Measurements from ENCODE around the gene LYRM4.

LYRM4 gene

GRCh38 chr6:5275497-5275896, 14.7 kb upstream of the LYRM4 start:
- no peak overlapping the region for H3K4me3 ChIP-seq (ENCODE audit: low read length)
- H3K4me1 ChIP-seq (ENCODE audit: insufficient read depth, low read length): peaks cover 20% of the 10 kb centered on the region
- no peaks in the 10 kb centered on the region for H3K27me3 ChIP-seq (ENCODE audit: insufficient read depth, low read length)
- H2AFZ ChIP-seq (ENCODE audit: low read depth, low read length): no peak overlapping the region
- H3K9me3 ChIP-seq (ENCODE audit: low read length): peaks cover 3% of the 10 kb centered on the region
- no peaks in the 10 kb centered on the region for H3K36me3 ChIP-seq (ENCODE audit: insufficient read depth, low read length)

GRCh38 chr6:5274231-5274630, 13.5 kb upstream of the LYRM4 start:
- Histone ChIP-seq H3K36me3 (ENCODE audit: insufficient read depth, low read length) (no peaks in the 10 kb centered on the region), H3K4me3 (ENCODE audit: low read length) (no peak overlapping the region), H2AFZ (ENCODE audit: low read depth, low read length) (no peak overlapping the region), H3K9me3 (ENCODE audit: low read length) (no peaks in the 10 kb centered on the region), H3K27me3 (ENCODE audit: insufficient read depth, low read length) (no peaks in the 10 kb centered on the region), H3K4me1 (ENCODE audit: insufficient read depth, low read length) (peaks cover 20% of the 10 kb centered on the region)

GRCh38 chr6:5271926-5272325, 11.2 kb upstream of the LYRM4 start:
- Histone ChIP-seq H3K4me3 (ENCODE audit: low read length) (no peak overlapping the region), H2AFZ (ENCODE audit: low read depth, low read length) (no peak overlapping the region), H3K4me1 (ENCODE audit: insufficient read depth, low read length) (peaks cover 4% of the 10 kb centered on the region), H3K27me3 (ENCODE audit: insufficient read depth, low read length) (no peaks in the 10 kb centered on the region), H3K36me3 (ENCODE audit: insufficient read depth, low read length) (peaks cover 3% of the 10 kb centered on the region), H3K9me3 (ENCODE audit: low read length) (no peaks in the 10 kb centered on the region)

GRCh38 chr6:5270093-5270680, 9.4 kb upstream of the LYRM4 start:
- Histone ChIP-seq H2AFZ (ENCODE audit: low read depth, low read length) (no peak overlapping the region), H3K4me1 (ENCODE audit: insufficient read depth, low read length) (no peaks in the 10 kb centered on the region), H3K36me3 (ENCODE audit: insufficient read depth, low read length) (peaks cover 3% of the 10 kb centered on the region), H3K9me3 (ENCODE audit: low read length) (no peaks in the 10 kb centered on the region), H3K4me3 (ENCODE audit: low read length) (no peak overlapping the region), H3K27me3 (ENCODE audit: insufficient read depth, low read length) (no peaks in the 10 kb centered on the region)

- H3K27me3 ChIP-seq (ENCODE audit: insufficient read depth, low read length): no peaks in the 10 kb centered on the region
- no peak overlapping the region for H3K4me3 ChIP-seq (ENCODE audit: low read length)
- H3K36me3 ChIP-seq (ENCODE audit: insufficient read depth, low read length): peaks cover 3% of the 10 kb centered on the region
- no peak overlapping the region for H2AFZ ChIP-seq (ENCODE audit: low read depth, low read length)
- H3K9me3 ChIP-seq (ENCODE audit: low read length): no peaks in the 10 kb centered on the region
- peaks cover 6% of the 10 kb centered on the region for H3K4me1 ChIP-seq (ENCODE audit: insufficient read depth, low read length)
These were observed 5.7 kb upstream of the LYRM4 start for GRCh38 chr6:5266423-5266822.

GRCh38 chr6:5261545-5262109, 877 bp upstream of the LYRM4 start:
- Histone ChIP-seq H3K4me3 (ENCODE audit: low read length) (peak overlapping the region; percentile 89), H3K9me3 (ENCODE audit: low read length) (peaks cover 2% of the 10 kb centered on the region), H3K36me3 (ENCODE audit: insufficient read depth, low read length) (peaks cover 12% of the 10 kb centered on the region), H3K4me1 (ENCODE audit: insufficient read depth, low read length) (peaks cover 13% of the 10 kb centered on the region), H2AFZ (ENCODE audit: low read depth, low read length) (peak overlapping the region; percentile 42), H3K27me3 (ENCODE audit: insufficient read depth, low read length) (no peaks in the 10 kb centered on the region)

- Histone ChIP-seq H3K9me3 (ENCODE audit: low read length) (peaks cover 2% of the 10 kb centered on the region), H3K36me3 (ENCODE audit: insufficient read depth, low read length) (peaks cover 14% of the 10 kb centered on the region), H3K27me3 (ENCODE audit: insufficient read depth, low read length) (no peaks in the 10 kb centered on the region), H3K4me3 (ENCODE audit: low read length) (peak overlapping the region; percentile 89), H2AFZ (ENCODE audit: low read depth, low read length) (peak overlapping the region; percentile 42), H3K4me1 (ENCODE audit: insufficient read depth, low read length) (peaks cover 13% of the 10 kb centered on the region)
These were observed 584 bp downstream of the LYRM4 start for GRCh38 chr6:5260111-5260620.

- Histone ChIP-seq H3K4me3 (ENCODE audit: low read length) (peak overlapping the region; percentile 89), H3K9me3 (ENCODE audit: low read length) (peaks cover 2% of the 10 kb centered on the region), H3K4me1 (ENCODE audit: insufficient read depth, low read length) (peaks cover 13% of the 10 kb centered on the region), H3K36me3 (ENCODE audit: insufficient read depth, low read length) (peaks cover 14% of the 10 kb centered on the region), H2AFZ (ENCODE audit: low read depth, low read length) (peak overlapping the region; percentile 42), H3K27me3 (ENCODE audit: insufficient read depth, low read length) (no peaks in the 10 kb centered on the region)
These were observed 1.3 kb downstream of the LYRM4 start for GRCh38 chr6:5259428-5259827.

- peaks cover 14% of the 10 kb centered on the region for H3K36me3 ChIP-seq (ENCODE audit: insufficient read depth, low read length)
- H2AFZ ChIP-seq (ENCODE audit: low read depth, low read length): no peak overlapping the region
- no peaks in the 10 kb centered on the region for H3K27me3 ChIP-seq (ENCODE audit: insufficient read depth, low read length)
- no peak overlapping the region for H3K4me3 ChIP-seq (ENCODE audit: low read length)
- H3K9me3 ChIP-seq (ENCODE audit: low read length): peaks cover 2% of the 10 kb centered on the region
- peaks cover 8% of the 10 kb centered on the region for H3K4me1 ChIP-seq (ENCODE audit: insufficient read depth, low read length)
These were observed 3.4 kb downstream of the LYRM4 start for GRCh38 chr6:5257400-5257799.

GRCh38 chr6:5256952-5257351, 3.8 kb downstream of the LYRM4 start:
- Histone ChIP-seq H2AFZ (ENCODE audit: low read depth, low read length) (no peak overlapping the region), H3K36me3 (ENCODE audit: insufficient read depth, low read length) (peaks cover 14% of the 10 kb centered on the region), H3K27me3 (ENCODE audit: insufficient read depth, low read length) (no peaks in the 10 kb centered on the region)

GRCh38 chr6:5250911-5251310, 9.8 kb downstream of the LYRM4 start:
- Histone ChIP-seq H2AFZ (ENCODE audit: low read depth, low read length) (no peak overlapping the region), H3K27me3 (ENCODE audit: insufficient read depth, low read length) (no peaks in the 10 kb centered on the region), H3K4me3 (ENCODE audit: low read length) (no peak overlapping the region), H3K36me3 (ENCODE audit: insufficient read depth, low read length) (peaks cover 2% of the 10 kb centered on the region), H3K9me3 (ENCODE audit: low read length) (peaks cover 5% of the 10 kb centered on the region), H3K4me1 (ENCODE audit: insufficient read depth, low read length) (no peaks in the 10 kb centered on the region)

More at GRCh38 chr6:5256952-5257351, 3.8 kb downstream of the LYRM4 start:
- Histone ChIP-seq H3K4me1 (ENCODE audit: insufficient read depth, low read length) (peaks cover 7% of the 10 kb centered on the region), H3K9me3 (ENCODE audit: low read length) (peaks cover 2% of the 10 kb centered on the region), H3K4me3 (ENCODE audit: low read length) (no peak overlapping the region)

GRCh38 chr6:5250451-5250850, 10.3 kb downstream of the LYRM4 start:
- Histone ChIP-seq H3K27me3 (ENCODE audit: insufficient read depth, low read length) (no peaks in the 10 kb centered on the region), H3K9me3 (ENCODE audit: low read length) (peaks cover 5% of the 10 kb centered on the region), H3K4me3 (ENCODE audit: low read length) (no peak overlapping the region), H2AFZ (ENCODE audit: low read depth, low read length) (no peak overlapping the region), H3K4me1 (ENCODE audit: insufficient read depth, low read length) (no peaks in the 10 kb centered on the region), H3K36me3 (ENCODE audit: insufficient read depth, low read length) (peaks cover under 1% of the 10 kb centered on the region)

- H3K9me3 ChIP-seq (ENCODE audit: low read length): peaks cover 5% of the 10 kb centered on the region
- H3K4me1 ChIP-seq (ENCODE audit: insufficient read depth, low read length): no peaks in the 10 kb centered on the region
- no peaks in the 10 kb centered on the region for H3K27me3 ChIP-seq (ENCODE audit: insufficient read depth, low read length)
- H3K4me3 ChIP-seq (ENCODE audit: low read length): no peak overlapping the region
- no peak overlapping the region for H2AFZ ChIP-seq (ENCODE audit: low read depth, low read length)
- no peaks in the 10 kb centered on the region for H3K36me3 ChIP-seq (ENCODE audit: insufficient read depth, low read length)
These were observed 11.2 kb downstream of the LYRM4 start for GRCh38 chr6:5249451-5250122.

Data from neuron (in vitro differentiated cells).